CD4-positive, alpha-beta T cell treated with Interleukin-17A for 4 hours (primary cell): ENCODE data around the gene SLC44A1.

Experiments
- DNase-seq: peaks from one replicate; pipeline ENCODE4 v3.0.0-alpha.2; 2020; ENCODE audit warnings: mixed read lengths

SLC44A1 gene

DNA sequence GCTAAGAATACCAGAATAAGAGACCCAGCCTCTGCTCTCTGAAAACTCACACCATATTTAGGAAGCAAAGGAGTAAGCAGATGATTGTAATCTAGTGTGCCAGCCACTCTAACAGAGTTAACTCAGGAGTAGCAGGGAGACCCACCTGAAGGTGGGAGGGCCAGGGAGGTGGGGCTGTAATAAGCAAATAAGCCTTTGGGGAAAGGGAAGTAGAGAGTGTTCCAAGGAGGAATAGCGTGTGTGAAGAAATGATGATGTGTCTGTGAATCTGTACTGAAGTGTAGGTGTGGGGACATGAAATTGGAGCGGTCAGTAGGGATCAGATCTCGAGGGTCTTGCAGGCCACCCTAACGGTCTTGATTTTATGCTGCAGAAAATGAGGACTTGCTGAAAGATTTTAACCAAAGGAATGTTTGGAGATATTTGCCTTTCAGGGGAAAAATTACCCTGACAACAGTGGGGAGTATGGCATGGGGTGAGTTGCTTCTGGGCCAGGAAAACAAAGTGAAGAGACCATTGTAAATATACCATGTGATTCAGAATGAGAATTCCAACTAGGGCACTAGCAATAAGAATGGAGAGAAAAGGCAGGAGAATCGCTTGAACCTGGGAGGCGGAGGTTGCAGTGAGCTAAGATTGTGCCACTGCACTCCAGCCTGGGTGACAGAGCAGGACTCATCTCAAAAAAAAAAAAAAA, 159.2 kb downstream of the SLC44A1 start:
- DNase-seq: no peak

DNA sequence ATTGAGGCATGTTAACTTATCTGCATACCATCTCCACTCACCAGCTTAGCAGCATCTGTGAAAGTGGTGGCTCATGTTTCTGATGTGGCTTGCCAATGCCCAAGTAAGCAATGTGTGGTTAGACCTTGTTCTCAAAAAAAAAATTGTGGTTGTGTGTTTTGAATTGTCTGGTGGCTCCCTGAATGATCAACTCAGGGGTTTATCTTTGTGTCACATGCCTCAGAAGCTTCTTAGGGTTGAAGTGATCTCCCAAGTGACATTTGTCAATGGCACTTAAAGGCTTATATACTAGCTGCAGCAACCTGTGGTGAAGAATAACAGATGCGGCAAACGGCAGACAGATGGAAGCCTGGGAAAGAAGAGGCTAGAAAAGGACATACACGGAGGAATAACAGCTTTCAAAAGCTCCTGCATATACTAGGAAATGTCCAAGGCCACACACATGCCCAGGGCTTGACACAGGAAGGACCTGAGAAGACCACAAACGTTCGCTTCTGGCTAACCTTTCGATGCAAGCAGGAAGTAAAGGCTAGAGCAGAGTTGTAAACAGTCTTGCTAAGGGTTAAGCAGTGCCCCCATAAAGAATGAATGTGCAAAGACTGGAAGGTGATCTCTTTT, 161.2 kb downstream of the SLC44A1 start:
- DNase-seq: peak; percentile 62

DNA sequence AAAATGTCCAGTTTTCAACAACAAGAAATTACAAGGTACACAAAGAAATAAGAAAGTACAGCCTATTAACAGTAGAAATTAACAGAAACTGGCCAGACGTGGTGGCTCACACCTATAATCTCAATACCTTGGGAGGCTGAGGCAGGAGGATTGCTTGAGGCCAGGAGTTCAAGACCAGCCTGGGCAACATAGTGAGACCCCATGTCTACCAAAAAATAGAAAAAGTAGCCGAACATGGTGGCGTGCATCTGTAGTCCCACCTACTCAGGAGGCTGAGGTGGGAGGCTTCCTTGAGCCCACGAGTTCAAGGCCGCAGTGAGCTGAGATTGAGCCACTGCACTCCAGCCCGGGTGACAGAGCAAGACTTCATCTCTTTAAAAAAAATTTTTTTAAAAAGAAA, 161.9 kb downstream of the SLC44A1 start:
- DNase-seq: no peak

DNA sequence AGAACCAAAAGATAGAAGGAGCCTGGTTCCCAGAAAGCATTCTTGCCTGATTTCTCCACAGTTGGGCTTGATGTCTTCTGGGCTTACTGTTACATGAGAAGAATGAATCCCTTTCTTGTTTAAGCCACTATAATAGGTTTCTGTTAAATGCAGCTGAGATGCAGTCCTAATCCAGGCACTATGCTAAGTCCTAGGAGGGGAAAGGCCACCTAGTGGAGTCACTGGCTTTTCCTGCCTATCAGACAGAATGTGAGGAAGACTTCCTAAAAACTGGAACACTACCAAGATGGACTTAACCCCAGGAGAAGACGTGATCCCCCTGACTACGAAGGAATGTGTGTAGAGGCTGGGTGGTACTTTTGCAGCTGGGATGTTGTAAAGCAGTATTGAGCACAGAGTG, 169.1 kb downstream of the SLC44A1 start:
- no peak for DNase-seq

DNA sequence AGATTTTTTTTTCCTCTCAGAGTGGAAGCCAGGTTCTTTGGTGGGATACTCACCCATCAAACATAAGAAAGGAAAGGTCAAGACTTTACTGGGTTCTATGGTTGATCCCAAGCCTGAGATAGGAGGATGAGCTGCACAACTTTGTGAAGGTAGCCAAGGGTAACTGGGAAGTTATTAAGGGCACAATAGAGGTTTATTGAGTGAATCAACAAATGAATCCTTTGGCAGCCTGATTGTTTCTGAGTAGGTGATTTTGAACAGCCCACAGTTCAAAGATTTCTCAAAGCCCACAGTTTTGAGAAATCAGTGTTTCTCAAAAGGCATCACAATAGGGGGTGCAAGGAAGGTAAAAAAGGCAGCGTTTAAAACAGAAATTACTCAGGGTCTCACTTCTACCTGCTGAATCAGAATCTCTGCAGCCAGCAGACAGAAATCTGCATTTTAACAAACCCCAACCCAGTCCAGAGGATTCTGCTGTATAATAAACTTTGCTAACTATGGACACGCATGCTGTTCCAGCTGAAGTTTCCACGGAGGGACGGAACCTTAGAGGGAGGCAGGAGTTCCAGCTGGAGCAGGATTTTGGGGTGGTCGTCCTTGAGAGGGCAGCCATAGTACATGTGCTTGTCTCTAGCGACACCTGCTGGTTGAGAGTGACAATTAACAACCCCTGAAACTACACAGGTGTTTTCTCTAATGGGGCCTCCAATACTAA, 170.7 kb downstream of the SLC44A1 start:
- peak; percentile 74 for DNase-seq

DNA sequence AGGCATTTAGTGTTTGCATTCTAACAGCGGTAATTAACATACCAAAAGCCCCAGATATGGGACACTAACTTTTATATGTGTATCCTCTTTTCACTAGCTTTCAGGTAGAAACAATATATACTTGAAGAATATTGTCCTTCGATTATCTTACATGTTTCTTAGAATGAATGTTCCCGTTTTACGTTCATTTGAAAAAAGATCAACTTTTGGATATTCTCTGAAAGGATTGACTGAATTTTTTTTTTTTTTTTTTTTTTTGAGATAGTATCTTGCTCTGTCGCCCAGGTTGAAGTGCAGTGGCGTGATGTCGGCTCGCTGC, 171.2 kb downstream of the SLC44A1 start:
- DNase-seq: no peak

DNA sequence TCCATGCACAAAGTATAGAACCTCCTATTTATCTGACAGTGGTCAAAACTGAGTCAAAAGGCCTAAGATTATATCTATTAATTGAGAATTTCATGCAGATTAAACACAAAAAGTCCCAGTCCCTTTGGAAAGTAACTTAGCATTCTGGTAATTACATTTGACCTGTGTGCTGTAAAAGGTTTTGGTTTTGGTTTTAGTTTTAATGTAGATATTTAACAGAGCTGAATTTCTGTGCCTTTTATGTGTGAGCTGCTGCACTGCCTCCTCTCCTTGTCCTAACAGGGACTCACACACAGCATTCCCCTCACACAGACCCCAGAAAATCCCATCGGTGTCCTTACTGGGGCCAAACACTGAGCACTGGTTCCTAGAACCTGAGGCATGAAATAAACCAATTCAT, 172.4 kb downstream of the SLC44A1 start:
- DNase-seq: no peak

DNA sequence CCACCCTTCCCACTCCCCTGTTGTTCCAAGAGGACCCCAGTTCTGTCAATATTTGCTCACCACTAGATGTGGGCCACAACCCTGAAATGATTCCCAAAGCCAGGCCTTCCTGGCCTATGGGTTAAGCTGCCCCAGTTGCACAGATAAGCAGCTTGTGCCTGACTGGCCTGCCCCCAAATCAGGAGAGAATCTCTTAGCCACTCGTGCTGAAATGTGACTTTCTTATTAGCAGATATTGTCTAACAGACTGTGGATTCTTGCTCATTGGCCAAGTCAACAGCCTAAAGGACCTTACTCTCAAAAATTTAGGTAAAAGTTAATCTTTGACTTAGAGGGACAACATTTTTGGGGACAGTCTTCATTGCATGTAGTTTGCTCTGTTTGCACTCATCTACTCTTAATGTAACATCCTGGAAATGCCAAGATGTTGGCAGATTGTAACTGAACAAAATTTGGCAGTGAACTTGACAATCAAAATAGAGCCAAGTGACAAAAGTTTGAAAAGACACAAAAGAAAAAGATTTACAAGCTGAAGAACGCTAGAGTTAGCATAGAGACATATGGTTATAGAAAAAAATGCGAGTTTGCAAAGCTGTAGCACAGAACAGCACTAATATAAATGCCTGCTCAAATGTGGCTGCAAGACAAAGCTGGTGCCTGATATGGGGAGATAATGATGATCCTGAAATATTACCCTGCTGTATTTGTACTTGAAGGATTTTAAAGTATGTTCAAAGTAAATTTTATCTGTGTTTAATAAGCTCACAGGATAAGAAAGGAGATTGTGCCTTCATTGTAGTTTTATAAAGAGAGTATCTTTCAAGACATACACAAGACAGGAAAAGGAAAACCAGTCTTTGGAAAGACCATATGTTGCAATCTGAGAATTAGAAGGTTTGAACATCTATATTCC, 174.4 kb downstream of the SLC44A1 start:
- no peak for DNase-seq

DNA sequence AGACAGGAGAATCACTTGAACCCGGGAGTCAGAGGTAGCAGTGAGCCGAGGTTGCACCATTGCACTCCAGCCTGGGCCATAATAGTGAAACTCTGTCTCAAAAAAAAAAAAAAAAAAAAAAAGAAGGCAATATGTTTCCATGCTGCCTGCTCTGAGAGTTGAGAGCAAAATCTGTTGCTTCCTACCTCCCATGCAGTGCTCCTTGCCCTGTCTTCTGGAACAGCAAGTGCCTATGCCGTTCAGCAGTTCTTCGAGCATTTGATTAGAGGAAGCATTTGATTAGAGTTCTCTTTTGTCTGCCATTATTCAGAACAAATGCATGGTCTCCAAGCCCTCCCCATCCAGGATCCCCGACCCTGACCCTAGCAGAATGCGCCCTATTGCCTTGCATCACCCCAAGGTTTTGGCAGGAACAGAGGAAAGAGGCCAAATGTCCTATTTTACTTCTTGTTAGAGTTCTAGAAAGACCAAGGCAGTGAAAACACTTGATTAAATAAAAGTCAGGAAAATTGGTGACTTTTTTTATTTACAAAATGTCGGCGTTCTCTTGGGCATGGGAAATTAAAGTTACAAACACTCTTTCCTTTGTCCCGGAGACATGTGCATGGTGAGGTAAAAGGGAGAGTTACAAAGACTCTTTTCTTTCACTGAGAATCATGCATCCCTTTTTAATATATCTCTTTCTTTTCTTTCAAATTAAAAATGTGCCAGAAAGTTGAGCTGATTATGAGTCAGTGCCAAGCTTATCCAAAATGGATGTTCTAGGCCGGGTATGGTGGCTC, 175.6 kb downstream of the SLC44A1 start:
- DNase-seq: no peak

DNA sequence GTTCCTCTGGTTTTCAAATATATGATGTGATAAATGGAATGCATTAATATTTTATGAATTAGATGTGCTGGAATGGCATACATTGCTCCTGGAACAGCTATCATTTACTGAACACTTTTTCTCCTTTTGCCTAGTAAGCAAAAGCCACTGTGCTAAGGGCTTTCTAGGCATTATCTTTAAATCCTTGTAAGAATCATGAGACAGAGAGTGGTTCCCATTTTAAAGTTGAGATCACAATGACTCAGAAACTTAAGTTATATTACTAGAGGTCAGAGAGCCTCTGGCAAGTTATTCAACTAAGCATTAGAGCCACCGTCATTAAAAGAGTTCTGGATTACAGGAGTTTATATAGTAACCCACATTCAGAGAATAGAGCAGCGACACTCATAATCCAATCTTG, 176.7 kb downstream of the SLC44A1 start:
- no peak for DNase-seq

DNA sequence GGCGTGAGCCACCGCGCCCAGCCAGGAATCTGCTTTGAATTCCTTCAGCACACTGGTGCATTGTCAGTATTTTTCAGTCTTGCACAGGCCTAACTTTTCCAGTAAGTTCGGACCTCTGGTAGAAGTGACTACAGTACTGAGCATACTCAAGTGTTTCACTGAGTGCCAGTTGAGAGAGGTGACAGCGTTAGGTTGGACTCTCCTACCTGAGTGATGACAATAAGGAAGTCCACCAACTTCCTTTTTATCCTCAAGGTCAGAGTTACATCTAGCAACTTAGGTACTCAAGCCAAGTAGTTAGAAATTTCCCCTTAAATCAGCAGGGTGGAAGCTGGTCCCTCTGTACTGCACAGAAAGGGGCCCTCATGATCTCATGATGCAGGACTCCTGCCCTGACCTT, 177.4 kb downstream of the SLC44A1 start:
- no peak for DNase-seq

DNA sequence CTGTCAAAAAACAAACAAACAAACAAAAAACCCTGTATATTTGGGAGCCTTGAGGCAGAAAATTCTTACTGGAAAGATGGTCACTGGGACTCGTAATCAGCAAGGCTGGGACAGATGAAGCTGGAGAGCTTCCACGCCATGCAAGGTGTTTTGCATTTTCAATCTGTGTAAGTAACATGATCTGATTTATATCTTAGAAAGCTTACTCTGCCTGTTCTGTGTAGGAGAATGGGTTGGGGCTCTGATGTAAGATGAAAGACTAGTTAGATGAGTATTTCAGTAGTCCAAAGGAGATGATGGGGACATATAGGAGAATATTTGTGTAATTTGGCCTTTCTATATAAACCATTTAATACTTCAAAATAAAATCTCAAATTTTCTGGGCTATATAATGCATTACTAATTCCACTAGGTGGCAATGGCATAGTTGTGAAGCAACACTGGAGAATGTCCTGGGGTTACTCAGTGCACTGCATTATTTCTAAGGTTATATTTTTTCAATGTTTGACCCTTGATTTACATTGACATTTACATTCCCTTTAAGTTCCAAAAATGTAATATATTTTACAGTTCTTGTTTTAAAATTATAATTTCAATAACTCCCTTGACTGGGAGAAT, 181.5 kb downstream of the SLC44A1 start:
- DNase-seq: no peak

DNA sequence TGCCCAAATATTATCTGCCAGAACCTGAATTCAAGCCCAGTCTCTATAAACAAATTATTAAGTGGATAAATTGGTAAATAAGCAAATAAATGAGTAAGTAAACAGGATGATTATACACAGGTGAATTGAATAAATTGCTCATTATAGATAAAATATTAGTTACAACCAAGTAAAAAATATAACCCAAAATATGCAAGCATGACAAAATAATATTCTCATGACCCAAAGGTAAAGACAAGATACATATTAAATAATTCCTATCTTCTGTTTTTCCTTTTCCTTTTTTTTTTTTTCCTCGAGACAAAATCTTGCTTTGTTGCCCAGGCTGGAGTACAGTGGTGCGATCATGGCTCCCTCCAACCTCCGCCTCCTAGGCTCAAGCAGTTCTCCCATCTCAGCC, 182.2 kb downstream of the SLC44A1 start:
- DNase-seq: no peak

DNA sequence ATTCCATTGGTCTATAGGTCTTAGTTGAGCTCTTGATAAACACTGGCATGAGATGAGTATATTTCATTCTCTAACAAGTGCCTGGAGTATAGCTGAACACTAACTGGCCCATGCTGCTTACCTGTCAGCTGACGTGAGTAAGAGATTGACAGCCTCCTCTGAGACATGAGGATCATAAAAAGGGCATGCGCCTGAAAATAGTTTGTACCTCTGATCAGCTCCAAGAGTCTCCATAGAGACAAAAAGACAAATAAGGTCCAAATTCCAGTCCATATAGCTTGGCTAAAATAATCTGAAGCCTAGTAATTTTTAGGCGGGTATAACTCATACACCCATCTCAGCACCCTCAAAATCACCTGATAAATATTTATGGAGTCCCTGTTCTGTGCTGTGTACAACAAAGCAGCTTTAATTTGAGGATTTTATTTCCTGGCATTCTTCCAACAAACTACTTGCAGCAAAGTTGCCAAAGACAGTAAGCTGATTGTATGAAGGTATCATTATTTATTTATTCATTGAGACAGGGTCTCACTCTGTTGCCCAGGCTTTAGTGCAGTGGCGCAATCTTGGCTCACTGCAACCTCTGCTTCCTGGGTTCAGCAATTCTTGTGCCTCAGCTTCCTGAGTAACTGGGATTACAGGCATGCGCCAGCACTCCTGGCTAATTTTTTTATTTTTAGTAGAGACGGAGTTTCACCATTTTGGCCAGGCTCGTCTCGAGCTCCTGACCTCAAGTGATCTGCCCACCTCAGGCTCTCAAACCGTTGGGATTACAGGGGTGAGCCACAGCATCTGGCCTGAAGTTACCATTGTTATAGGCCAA, 187.2 kb downstream of the SLC44A1 start:
- no peak for DNase-seq

DNA sequence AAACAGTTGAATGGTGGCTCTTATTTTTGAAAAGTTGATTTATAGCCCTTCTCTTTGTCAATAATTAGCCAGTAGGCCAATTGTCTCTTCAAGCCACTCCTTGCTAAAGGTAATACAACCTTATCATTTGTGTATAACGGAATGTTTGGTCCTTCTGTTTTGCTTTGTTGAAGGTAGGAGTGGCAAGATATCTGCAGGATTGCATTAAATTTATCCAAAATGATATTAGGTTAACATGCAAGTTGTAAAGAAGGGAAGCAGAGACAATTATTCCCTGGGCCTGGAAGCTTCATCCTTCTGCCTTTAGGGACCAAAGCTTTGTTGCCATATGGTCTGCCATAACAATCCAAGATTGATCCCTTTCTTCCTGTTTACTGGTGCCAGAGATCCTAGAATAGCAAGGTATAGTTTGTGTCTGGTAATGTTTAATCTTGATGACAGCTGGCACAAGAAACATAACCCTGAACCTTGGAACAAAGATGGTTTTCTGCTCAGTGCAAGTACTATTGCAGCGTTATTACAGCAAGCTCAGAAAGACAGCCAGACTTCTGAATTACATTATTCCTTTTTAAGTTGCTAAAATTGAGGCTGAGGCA, 187.9 kb downstream of the SLC44A1 start:
- no peak for DNase-seq

DNA sequence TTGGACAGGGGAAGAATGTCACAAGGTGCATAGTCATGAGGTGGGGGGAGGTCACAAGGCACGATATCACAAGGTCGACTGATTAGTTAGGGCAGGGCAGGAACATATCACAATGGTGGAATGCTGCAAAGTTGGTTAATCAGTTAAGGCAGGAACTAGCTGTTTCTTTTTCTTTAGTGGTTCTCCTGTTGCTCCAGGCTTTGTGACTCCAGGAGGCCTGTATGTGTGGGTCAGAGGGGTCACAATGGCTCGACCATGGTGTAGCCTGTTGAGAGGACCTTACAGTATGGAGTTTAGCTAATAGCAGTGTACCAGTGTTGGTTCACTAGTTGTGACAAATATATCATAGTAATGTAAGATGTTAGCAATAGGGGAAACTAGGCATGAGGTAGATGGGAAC, 191.0 kb downstream of the SLC44A1 start:
- no peak for DNase-seq

DNA sequence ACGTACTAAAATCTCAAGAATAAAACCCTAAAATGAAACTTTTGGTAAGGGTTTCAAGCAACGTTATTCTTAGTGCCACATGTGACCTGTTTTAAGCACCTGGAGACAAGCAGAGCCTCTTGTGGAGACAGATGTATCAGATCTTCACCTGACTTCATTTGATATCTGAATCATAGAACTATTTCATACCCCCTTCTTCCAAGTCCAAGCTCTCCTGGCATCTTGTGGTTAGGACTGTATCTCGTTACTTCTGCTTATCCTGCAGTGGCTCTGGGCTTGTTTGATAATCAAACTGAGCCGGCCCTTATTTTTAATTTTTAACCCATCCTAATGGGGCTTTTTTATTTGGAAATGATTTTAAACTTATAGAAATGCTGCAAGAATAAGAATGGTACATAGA, 192.3 kb downstream of the SLC44A1 start:
- no peak for DNase-seq

DNA sequence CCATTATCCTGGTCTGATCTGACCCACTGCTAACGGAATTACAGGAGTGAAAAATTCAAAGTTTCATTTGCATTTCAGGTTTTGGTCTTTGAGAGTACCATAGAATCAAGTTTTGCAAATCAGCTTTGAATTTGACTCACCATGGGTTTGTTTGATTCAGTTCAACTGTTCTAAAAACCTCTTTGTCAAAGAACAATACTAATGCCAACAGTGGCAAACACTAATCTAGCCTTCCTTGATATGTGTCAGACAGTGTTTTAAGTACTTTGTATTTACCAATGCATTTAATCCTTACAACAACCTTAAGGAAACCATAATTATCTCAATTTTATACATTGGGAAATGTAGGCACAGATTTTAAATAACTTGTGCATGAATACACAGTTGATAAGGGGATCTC, 193.3 kb downstream of the SLC44A1 start:
- DNase-seq: no peak

DNA sequence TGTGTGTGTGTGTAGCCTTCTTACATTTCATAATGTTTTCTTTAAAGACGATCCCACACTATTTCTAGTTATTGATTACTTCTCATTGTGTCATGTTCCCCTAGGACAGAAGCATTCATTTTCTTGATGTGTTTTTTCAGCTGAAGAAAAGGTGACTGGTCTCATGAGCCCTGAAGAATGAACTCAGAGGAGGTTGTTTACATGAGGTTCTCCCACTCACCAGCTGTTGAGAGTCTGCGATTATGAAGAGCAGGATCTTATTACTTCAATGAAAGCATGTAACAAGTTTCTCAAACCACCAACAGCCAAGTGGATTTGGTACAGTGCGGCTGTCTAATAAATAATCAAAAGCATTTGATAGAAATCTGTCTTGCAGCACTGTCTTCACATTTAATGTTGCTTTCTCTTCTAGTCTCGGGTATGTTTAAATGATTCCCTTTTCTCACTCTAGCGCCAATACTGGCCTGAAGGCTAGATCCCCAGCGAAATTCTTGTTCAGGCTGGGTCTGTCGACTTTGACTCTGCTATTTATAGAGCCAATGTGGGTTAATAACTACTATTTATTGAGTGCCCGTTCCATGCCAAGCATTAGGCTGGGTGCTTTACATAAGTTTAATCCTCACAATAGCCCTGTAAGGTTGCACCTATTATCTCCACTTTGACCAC, 193.8 kb downstream of the SLC44A1 start:
- no peak for DNase-seq

DNA sequence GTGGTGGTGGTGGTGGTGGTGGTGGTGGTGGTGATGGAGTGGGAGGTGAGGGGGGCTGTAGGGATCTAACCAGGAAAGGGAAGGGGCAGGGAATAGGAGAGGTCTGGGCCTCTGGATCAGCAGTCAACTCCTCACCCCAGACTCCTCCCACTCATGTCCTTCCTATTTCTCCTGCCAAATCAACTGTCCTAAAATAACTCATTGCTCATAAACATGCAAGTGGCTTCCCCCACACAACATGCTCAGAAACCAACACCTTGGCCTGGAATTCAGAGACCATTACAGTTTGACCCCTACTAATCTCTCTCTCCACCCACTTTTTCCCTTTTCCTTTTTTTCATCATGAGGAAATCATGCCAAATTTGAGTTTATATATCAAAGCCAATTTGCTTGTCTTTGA, 195.0 kb downstream of the SLC44A1 start:
- no peak for DNase-seq
